GM21723 (cell line): ENCODE results near the gene SLC35F3.
"Not testable (repeated sequence)": the region's sequence is repeated elsewhere in the genome, so short reads cannot be mapped to it uniquely, and the experiment has no call there.

Experiments
- ATAC-seq: cut with Tn5 transposase; IDR thresholded peaks from one replicate; pipeline ENCODE4 v1.9.1; 2021; ENCODE audit warnings: mild to moderate bottlenecking, moderate library complexity; ENCODE audit not compliant: unreplicated experiment

SLC35F3 gene

DNA sequence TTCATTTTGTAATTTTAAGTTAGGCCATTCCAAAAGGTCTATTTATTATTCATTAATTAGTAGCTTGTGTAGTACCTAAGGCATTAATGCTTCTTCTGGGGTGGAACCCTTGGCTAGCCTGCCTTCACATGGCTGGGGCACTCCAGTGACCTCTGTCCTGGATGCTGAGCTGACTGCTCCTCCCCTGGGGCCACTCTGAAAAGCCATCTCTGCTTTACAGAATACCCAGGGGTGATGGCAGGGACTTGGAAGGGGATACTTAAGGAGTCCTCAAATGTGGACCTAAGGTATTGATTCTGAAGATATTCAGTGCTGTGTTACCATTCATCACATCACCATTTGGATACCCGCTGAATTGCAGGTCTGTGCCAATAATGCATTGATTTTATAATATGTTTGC, 281.0 kb downstream of the SLC35F3 start:
- no peak for ATAC-seq

DNA sequence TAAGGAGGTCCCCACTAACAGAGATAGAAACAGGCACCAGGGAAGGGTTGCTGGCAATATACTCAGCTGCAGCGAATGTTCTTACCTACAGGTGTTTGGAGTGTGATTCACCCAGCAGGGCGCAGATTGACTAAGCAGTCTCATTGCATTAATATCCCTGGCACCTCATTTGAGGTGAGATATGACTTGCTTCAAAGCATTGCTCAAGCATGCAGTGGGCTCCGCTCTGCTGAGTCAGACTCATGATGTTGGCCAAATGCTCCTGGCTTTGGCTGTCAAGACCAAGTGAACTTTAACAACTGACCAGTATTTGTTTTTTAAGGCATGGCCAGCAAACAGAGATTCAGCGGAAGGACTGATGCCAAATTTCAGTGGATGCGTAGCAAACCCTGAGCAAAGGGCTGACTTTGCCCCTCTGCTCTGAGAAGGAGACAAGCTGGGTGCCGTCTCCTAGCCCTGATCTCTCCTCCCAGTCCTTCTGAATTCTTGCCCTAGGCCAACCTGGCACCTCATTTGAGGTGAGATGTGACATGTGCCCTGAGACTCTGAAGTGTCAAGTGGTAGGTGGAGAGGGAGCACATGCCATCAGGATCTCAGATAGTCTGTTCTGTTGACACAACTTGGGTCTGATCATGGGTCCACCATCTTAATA, 281.7 kb downstream of the SLC35F3 start:
- no peak for ATAC-seq

DNA sequence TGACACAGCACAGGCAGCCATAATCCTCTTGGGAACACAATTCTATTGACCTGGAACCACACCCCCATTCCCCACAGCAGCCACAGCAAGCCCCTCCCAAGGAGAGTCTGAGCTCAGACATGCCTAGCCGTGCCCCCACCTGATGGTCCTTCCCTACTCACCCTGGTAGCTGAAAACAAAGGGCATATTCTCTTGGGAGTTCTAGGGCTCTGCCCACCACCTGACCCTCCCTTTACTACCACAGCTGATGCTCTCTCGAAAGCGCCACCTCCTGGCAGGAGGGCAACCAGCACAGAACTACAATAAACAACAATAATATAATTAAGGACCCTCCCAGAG, 283.9 kb downstream of the SLC35F3 start:
- no peak for ATAC-seq

DNA sequence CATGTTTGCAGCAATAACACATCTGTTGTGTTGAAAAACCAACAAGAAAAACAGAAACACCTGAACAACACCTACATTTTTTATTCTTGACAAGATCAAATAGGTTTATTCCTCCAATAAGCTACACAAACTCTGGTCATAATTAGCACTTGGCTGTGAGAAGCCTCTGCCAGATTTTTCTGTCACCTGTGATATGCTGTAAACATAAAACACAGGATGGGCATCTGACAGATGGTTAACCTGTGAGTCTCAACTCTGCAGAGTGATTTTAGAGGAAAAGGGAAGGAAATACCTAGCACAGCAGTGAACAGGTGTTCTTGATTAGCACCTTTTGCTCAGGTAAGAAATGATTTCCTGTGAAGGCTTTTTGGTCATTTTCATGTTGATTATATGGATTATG, 293.4 kb downstream of the SLC35F3 start:
- ATAC-seq, result no peak

DNA sequence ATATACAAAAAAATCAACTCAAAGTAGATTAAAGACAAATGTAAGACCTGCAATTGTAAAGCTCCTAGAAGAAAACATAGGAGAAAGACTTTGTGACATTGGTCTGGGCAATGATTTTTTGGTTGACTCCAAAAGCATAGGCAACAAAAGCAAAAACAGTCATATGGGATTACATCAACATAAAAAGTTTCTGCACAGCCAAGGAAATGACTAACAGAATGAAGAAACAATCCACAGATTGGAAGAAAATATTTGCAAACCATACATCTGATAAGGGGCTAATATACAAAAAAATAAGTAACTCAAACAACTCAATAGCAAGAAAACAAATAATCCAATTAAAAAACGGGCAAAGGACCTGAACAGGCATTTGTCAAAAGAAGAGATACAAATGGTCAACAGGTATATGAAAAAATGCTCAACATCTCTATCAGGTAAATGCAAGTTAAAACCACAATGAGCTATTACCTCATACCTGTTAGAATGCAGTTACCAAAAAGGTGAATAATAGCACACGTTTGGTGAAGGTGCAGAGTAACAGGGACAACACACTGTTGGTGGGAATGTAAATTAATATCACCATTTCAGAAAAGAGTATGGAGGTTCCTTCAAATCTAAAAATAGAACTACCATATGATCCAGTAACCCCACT, 295.1 kb downstream of the SLC35F3 start:
- no peak for ATAC-seq

DNA sequence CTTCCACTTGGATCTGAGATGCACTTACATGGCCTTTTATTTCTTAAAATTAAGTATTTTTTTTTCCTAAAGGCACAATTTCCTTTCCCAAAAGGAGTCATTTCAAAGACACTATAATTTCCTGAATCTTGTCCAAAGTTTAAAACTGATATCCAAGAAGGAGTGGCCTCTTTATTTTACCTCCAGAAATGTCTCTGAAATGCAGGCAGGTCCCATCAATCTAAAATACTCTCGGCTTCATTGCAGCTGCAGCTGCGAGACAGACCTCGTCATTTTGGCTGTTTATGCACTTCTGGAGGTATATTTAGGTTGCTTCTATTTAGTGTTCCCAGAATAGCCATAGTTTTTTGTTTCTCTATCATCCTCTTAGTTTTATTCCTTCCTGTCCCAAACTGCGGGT, 296.1 kb downstream of the SLC35F3 start:
- no peak for ATAC-seq

DNA sequence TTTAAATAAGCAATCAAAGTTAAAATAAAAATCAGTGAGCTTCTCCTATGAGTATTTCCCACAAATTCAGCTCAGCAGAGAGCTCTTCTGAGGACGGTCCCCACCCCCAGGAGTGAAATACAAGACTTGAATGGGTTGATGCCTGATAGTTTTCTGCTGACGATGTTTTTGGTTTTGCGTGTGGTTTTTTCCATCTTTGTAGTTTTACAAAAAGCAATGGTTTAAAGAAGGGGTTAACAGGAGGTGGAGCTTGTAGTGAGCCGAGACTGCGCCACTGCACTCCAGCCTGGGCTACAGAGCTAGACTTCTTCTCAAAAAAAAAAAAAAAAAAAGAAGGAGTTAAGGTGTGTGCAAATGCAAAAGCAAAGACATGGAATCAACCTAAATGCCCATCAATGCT, 297.1 kb downstream of the SLC35F3 start:
- ATAC-seq, result no peak

DNA sequence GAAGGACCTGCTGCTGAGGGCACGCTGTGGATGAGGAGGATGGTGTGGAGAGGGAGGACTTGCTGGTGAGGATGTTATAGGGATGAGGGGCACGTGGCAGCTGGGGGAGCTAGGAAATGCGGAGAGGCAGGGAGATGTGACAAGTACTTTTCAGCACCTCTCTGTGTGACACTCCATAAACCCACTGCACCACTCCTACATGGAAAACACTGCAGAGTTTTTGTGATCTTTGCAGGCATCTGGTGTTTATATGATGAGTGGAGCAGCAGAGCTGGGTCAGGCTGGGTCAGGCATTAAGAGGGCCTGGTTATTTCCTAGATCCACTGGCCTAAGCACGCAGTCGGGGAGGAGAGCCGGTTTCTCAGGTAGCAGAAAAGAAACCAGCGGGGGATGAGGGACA, 301.5 kb downstream of the SLC35F3 start:
- ATAC-seq, result no peak

DNA sequence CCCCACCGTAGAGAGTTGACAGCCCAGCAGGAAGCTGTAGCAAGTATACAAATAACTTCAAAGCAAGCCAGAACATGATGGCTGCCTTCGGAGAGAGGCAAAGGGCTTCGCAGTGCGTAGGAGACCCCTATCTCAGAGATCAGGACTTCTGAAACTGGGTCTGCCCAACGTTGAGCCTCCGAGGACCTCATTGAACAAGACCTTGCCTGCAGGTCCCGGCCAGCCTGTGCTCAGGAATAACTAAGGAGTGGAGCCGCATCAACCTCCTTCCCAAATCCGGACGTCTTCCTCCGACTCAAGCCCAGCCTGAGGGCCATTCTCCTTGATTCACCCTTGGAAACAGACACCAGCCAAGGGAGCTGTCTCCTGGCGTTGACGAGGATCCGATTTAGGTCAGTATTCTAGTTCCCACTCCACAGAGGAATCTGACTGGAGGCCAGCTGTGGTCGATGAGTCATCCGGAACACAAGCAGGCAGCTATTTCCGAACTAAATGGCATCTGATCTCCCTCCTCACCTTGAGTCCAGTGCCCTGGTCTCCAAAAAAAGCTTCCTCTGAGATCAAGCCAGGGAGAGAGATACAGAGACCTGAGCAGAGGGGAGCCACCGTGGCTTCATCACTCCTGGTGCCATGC, 302.3 kb downstream of the SLC35F3 start:
- ATAC-seq, result no peak

DNA sequence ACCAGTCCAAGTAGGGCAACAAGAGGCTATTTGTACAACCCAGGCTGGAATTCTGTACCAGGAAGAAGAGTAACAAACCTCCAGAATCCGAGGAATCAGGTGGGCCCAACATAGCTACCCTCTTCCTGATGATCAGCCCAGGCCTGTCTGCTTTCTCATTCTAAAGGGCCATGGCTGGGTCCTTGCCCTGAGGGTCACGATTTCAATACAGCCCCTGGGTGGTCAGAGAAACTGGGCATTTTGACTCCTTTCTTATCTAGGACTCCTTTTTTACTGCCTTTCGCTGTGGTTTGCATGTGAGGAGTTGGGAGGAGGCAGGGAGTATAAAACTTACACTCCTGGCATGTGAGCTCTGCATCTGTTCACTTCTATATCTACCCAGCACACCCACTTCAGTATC, 303.9 kb downstream of the SLC35F3 start:
- ATAC-seq, result no peak

DNA sequence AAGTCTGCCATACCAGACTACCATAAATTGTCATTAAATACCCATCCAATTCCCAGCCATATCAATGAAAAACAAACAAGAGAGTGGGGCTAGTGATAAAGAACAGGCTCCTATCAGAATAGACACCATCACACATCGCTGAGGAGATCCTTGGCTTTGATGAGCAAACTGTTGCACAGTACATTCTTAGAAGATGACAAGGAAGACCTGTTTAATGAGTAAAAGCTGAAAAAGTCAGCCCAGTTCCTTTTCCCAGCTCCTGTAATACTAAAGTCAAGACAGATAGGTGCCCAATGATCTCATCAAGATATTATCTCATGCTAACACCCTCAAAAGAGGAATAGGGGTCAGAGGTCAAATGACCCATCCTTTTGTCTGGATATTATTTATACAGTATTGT, 304.3 kb downstream of the SLC35F3 start:
- no peak for ATAC-seq

DNA sequence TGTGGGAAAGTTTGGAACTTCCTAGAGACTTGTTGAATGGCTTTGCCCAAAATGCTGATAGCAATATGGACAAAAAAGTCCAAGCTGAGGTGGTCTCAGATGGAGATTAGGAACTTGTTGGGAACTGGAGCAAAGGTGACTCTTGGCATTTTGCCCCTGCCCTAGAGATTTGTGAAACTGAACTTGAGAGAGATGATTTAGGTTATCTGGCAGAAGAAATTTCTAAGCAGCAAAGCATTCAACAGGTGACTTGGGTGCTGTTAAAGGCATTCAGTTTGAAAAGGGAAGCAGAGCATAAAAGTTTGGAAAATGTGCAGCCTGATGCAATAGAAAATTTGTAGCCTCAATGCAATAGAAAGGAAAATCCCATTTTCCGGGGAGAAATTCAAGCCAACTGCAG, 306.0 kb downstream of the SLC35F3 start:
- not testable (repeated sequence) for ATAC-seq

DNA sequence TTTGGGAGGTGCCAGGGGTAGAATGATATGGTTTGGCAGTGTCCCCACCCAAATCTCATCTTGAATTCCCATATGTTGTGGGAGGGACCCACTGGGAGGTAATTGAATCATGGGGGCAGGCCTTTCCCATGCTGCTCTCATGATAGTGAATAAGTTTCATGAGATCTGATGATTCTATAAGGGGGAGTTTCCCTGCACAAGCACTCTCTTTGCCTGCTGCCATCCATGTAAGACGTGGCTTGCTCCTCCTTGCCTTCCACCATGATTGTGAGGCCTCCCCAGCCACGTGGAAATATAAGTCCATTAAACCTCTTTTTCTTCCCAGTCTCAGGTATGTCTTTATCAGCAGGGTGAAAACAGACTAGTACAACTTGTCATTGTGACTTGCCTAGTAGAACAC, 307.4 kb downstream of the SLC35F3 start:
- not testable (repeated sequence) for ATAC-seq

DNA sequence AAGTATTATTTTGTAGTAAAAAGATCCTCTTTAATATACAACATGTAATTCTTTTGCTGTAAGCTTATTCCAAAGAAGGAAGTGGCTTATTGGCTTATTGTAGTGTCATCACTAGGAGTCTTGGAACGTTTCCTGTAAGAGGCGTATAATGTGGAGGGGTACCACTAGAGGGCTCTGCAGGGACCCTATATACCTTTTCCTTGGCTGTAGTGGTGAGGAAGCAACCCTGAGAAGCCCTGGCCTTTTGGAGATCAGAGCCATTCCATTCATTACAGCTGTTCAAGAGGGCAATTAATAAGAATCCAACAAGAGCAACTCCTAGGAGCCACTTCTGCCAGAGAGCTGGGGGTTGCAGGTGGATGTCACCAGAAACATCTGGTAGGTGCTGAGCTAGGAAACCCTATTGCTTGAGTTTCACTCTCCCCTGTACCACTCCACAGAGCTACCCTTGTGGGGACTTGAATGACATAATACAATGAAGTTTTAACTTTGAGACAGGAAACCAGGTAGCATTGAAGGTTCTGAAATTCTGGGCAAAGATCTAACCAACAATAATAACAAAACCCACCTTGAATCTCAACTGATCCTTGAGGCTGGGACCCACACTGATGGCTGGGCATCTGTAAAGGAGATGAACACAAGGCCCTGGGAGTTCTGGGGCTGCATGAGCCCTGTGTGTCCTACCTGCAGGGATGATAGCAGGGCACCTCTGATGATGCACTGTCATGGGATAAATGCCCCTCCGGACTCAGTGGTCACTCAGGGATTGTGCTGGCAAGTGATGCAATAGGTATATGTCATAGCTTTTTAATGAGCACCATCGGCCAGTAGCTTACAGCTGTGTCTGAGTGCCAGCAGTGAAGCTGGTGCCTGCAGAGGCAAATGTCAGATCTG, 308.5 kb downstream of the SLC35F3 start:
- peak; percentile 51 for ATAC-seq

DNA sequence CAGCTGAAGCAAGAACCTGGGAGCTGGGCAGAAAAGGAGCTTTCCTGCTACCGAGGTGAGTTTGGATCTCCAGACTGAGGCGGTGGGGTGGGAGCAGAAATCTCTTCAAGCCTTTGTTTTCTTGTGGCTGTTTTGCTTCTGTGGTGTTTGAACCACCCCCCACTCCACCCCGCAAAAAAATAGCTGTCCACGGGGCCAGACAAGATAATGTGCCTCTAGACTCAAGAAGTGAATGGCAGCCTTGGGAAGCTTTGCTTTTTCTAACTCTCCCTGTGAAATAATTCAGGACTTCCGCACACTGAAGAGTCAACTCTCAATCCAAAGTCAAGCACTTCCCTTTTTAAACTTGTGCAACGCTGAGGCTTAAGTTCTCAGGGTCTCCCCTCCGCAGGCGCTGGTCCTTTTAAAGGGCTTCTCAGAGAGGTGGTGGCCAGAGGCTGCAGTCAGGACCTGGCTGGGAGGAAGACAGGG, 309.2 kb downstream of the SLC35F3 start:
- ATAC-seq, result peak; percentile 31

DNA sequence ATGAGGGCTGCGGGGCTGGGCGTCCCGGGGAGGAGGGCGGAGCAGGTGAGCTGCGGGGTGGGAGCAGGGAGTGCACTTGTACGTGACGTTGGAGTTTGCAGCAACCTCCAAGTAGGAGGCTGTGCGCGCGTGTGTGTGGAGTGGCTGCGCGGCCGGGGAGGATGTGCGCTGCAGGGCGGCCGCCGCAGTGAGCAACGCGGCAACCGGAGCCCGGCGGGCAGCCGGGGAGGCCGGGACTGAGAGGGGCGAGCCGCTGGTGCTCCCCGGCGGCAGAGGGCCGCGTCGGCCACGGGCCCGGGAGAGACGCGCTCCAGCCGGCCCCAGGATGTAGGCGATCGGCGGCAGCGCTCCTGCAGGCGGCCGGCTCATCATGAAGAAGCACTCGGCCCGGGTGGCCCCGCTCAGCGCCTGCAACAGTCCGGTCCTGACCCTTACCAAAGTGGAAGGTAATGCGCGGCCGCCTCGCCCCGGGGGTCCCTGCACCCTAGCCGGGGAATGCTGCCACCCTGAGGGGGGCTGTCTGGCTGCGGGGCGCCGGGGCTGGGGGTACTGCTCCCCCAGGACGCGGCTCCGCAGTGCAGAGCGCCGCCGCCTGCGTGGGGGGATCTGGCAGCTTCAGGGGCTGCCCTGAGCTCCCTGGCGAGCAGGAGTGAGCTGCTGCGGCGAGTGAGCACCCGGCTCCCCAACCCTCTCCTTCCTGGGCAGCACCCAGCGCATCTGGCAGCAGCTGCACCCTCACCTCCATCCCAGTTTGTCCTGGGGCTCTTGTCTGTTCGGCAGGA, 309.8 kb downstream of the SLC35F3 start:
- ATAC-seq, result peak; percentile 48

DNA sequence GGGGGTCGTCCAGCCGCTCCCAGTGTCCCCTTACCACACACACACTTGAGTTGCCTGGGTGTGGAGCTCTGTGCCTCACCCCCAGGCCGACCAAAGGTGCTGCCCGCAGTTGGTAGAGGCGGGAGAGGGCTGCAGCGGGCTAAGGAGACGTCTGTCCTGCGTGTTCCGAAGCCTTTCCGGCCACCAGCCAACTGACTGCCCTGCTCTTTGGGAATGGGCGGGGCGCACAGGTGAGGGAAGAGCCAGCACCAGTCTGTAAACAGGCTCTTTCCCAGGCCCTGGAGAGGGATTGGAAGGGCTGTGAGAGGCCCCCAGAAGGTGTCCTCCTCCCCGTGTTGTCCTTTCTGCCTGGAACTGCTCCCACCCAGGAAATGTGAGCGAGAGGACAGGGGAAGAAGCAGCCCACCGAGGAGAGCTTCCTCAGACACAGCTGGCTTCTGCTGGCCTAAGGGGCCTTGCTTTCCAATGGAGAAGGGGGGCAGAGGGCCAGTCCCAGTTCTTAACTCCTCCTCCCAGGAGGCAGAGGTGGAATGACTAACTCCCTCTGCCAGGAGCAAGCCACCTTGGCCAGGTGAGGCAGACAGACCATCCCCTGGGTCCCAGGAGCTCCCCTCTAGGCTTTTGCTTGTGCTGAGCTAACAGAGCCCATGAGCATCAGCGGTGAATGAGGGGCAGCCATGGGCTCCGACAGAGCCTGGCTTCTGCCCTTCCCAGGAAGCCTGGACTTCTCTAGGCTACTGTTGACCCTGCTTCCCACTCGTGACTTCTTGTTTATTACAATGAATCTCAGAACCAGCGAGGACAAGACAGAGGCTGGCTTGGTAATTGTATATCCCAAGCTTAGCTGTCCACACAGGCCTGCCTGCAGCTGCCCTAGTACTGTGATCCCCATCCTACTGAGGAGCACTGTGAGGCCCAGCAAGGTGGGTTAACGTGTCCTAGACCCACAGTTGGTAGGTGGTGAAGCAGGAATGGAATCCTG, 310.7 kb downstream of the SLC35F3 start:
- ATAC-seq, result no peak

DNA sequence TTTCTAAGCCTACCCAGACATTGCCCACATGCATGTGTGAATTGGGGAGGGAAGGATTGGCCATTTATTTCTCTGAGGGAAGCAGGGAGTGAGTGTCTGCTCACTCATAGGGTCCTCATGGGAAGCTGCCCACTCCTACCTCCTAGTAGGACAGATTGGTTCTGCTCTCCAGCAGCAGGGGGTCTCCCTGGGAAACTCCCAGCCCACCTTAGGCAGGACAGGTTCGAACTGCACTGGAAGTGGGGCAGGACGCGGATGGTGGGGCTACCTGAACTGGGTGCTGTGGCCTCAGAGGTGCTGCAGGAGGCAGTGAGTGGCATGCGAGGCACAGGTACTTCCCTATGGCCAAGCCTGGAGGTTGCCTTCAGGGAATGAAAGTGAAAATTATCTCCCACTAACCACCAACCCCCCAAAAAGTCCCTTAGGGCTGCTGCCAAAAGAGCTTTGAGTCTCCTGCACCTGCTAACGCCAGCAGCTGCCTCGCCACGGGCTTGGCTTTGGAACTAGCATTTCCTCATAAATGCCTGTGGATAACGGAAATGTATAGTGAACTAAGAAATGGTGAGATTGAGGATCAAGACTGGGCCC, 311.7 kb downstream of the SLC35F3 start:
- no peak for ATAC-seq

DNA sequence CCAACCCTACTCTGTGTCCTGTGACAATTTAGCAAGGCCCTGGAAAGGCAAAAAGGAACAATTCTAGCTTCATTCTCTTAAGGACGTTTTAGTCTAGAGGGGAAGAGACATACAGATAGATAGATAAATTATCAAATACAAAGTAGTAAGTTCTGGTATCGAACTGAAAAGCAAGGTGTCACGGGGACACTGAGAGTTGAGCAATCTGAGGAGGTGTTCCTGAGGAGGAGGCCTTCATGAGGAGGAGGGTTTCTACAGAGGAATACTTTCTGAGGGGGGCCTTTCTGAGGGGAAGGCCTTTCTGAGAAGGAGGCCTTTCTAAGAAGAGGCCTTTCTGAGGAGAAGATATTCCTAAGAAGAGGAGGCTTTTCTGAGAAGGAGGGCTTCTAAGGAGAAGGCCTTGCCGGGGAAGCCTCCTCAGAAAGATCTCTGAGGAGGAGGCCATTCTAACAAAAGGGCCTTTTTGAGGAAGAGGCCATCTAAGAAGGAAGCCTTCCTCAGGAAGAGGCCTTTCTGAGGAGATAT, 312.9 kb downstream of the SLC35F3 start:
- no peak for ATAC-seq
